Kidney (tissue), 14 donors: ENCODE results near the gene MYO10. TPM values are rescaled to one million over a fixed set of nuclear protein-coding genes. Genes with fewer than 3 reads are reported as not detected.

Experiments
- DNase-seq, 5 donors: peaks; one replicate each; pipeline ENCODE4 v3.0.0-alpha.2; 2013 to 2020
- FAIRE-seq: peaks from 2 replicates; lab custom pipeline; 2012; peaks lifted over from hg19 to GRCh38; lab: Jason Lieb, UNC
- H3K27ac ChIP-seq, 2 donors: one replicate each; pipeline ENCODE4 v1.7.0; 2013; ENCODE audit warnings: low read depth in 2 of 2, low read length in 2 of 2, inconsistent platforms in 1 of 2
- H3K27me3 ChIP-seq: one replicate; pipeline ENCODE4 v1.7.1; 2013; ENCODE audit warnings: low read length, inconsistent platforms; ENCODE audit not compliant: control insufficient read depth, insufficient read depth
- H3K36me3 ChIP-seq, 3 donors: one replicate each; pipeline versions ENCODE4 v1.7.0 to v1.7.1; 2013; ENCODE audit warnings: low read length in 3 of 3, control low read depth in 1 of 3, inconsistent platforms in 1 of 3; ENCODE audit not compliant: insufficient read depth in 3 of 3, control insufficient read depth in 2 of 3
- H3K4me1 ChIP-seq, 3 donors: one replicate each; pipeline versions ENCODE4 v1.7.0 to v1.7.1; 2013; ENCODE audit warnings: low read length in 3 of 3, inconsistent platforms in 1 of 3, low read depth in 1 of 3; ENCODE audit not compliant: control insufficient read depth in 2 of 3, insufficient read depth in 2 of 3
- H3K4me3 ChIP-seq, 3 donors: one replicate each; pipeline versions ENCODE4 v1.7.0 to v1.8.1; 2013; ENCODE audit warnings: low read length in 3 of 3, control low read depth in 1 of 3, inconsistent platforms in 1 of 3
- H3K9ac ChIP-seq, 3 donors: one replicate each; pipeline versions ENCODE4 v1.7.0 to v1.7.1; 2013; ENCODE audit warnings: low read length in 3 of 3, control low read depth in 1 of 3, inconsistent platforms in 1 of 3
- H3K9me3 ChIP-seq, 3 donors: one replicate each; pipeline versions ENCODE4 v1.7.0 to v1.7.1; 2013; ENCODE audit warnings: low read length in 3 of 3, control low read depth in 1 of 3, inconsistent platforms in 1 of 3; ENCODE audit not compliant: control insufficient read depth in 2 of 3, insufficient read depth in 1 of 3
- intact Hi-C: fragments of 100-400 bp; cut with DNase I; formaldehyde crosslinking; loops from one replicate; pipeline ENCODE4 v1.11.1; 2022
- polyA plus RNA-seq: library from polyadenylated mRNA; stranded (reverse); fragments of 350-450 nt; fragmentation: Illumina TruSeq; extraction: RNeasy Lipid Tissue Mini Kit (QIAGEN cat#74804); gene quantifications from one replicate; pipeline ENCODE4 v1.2.3, GENCODE V29; 2014; ENCODE audit warnings: low read depth, low replicate concordance; ENCODE audit not compliant: insufficient read depth
- total RNA-seq: library from RNA; stranded (reverse); fragmentation: NEBNext Ultra II Directional; extraction: Animal tissue kit (Norgen Biotek cat#: 25700); gene quantifications from one replicate; pipeline ENCODE4 v1.2.1, GENCODE V29; 2021
- TF ChIP-seq, protein P1 (sequence below): IDR thresholded peaks from 3 replicates; pipeline ENCODE4 v1.5.1; 2012; ENCODE audit warnings: mild to moderate bottlenecking, moderate library complexity, borderline replicate concordance; ENCODE audit not compliant: insufficient read depth; ENCODE audit errors: extremely low read depth
- donor health status: control.
- donor health status: control.
- donor health status: control.
- donor health status: control.
- donor health status: control.
- donor health status: DM: yes; HTN: yes; CAD: no.
- donor health status: Normal renal cell carcinoma (clear cell type).

The MYO10 gene
- total and polyA plus RNA-seq, 2 donors from 2014 or later: 7.6 to 52.4 TPM

- Histone ChIP-seq H3K36me3 (no peaks in the 10 kb centered on the region), H3K9me3 (peaks cover 0 to 6% (median 0%) of the 10 kb centered on the region in 3 donors), H3K4me3 (no peak overlapping the region), H3K4me1 (peaks cover 0 to 6% (median 5%) of the 10 kb centered on the region in 3 donors), H3K27me3 (no peaks in the 10 kb centered on the region), H3K27ac (no peak overlapping the region), H3K9ac (no peak overlapping the region)
- intact Hi-C loops: no loop called here
- no peak for FAIRE-seq
- no peak for DNase-seq
- TF ChIP-seq, protein P1, sequence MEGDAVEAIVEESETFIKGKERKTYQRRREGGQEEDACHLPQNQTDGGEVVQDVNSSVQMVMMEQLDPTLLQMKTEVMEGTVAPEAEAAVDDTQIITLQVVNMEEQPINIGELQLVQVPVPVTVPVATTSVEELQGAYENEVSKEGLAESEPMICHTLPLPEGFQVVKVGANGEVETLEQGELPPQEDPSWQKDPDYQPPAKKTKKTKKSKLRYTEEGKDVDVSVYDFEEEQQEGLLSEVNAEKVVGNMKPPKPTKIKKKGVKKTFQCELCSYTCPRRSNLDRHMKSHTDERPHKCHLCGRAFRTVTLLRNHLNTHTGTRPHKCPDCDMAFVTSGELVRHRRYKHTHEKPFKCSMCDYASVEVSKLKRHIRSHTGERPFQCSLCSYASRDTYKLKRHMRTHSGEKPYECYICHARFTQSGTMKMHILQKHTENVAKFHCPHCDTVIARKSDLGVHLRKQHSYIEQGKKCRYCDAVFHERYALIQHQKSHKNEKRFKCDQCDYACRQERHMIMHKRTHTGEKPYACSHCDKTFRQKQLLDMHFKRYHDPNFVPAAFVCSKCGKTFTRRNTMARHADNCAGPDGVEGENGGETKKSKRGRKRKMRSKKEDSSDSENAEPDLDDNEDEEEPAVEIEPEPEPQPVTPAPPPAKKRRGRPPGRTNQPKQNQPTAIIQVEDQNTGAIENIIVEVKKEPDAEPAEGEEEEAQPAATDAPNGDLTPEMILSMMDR: no peak
Observed at GRCh38 chr5:16855898-16856297, 80.2 kb downstream of the MYO10 start.

DNA sequence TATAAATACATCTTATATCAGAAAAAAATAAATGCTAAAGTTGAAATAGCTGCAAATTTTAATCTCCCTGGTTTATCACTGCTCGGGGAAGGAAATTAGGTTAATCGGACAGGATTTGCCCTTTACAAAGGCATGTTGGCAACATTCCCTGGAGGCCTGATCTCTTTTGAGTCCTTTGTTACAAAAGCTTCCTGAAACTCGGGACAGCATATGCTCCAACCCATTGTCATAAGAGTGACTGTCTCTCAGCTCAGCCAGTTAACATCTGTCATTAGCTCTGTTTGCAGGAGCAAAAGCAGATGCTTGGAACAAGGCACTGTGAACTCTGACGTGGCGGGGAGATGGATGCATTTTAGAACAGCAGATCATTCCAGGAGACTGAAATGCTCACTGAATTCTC is 80.6 kb downstream of the MYO10 start:
- H3K36me3 ChIP-seq: no peaks in the 10 kb centered on the region
- H3K4me1 ChIP-seq: peaks cover 0 to 6% (median 5%) of the 10 kb centered on the region in 3 donors
- no peak overlapping the region for H3K4me3 ChIP-seq
- no peak overlapping the region for H3K27ac ChIP-seq
- no peak overlapping the region for H3K9ac ChIP-seq
- peak in 1 of 5 donors; percentile 45 for DNase-seq
- FAIRE-seq: no peak
- no peaks in the 10 kb centered on the region for H3K27me3 ChIP-seq
- TF ChIP-seq, protein P1: no peak
- intact Hi-C loops: no loop called here
- H3K9me3 ChIP-seq: peaks cover 0 to 6% (median 0%) of the 10 kb centered on the region in 3 donors

- H3K27ac ChIP-seq: no peak overlapping the region
- intact Hi-C loops: no loop called here
- peaks cover 0 to 5% (median 0%) of the 10 kb centered on the region in 3 donors for H3K9me3 ChIP-seq
- no peak for FAIRE-seq
- H3K4me1 ChIP-seq: peaks cover 0 to 6% (median 5%) of the 10 kb centered on the region in 3 donors
- H3K9ac ChIP-seq: no peak overlapping the region
- TF ChIP-seq, protein P1: no peak
- no peak overlapping the region for H3K4me3 ChIP-seq
- H3K36me3 ChIP-seq: no peaks in the 10 kb centered on the region
- H3K27me3 ChIP-seq: no peaks in the 10 kb centered on the region
- no peak for DNase-seq
Observed at GRCh38 chr5:16854351-16854750, 81.7 kb downstream of the MYO10 start.

DNA sequence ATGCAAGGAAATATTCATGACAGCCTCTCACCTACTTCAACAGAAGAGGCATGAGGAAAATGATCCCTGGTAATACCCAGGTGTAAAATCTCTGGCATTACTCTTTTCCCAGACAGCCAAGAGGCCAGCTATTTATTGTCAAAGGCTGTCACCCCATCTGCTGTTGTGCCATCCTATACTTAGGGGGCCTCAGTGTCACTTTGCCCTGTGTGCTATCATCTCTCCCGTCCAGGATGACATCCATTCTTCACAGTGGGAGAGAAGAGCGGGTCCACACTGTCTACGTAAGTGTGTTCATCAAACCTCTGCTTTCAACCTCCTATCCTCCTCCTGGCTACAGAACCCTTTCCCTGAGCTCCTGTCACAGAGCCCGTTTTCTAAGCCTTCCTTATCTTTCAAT is 82.6 kb downstream of the MYO10 start:
- FAIRE-seq: no peak
- DNase-seq: peak in 2 of 5 donors; percentile 44 to 53
- Histone ChIP-seq H3K4me3 (no peak overlapping the region), H3K36me3 (no peaks in the 10 kb centered on the region), H3K27ac (no peak overlapping the region), H3K9ac (no peak overlapping the region), H3K27me3 (no peaks in the 10 kb centered on the region), H3K4me1 (peaks cover 0 to 6% (median 5%) of the 10 kb centered on the region in 3 donors), H3K9me3 (no peaks in the 10 kb centered on the region)
- intact Hi-C loops: no loop called here
- TF ChIP-seq, protein P1: no peak
